HFF-Myc (cell line): Measurements from ENCODE around the gene ITIH6.

Source experiments
- DNase-seq: peaks from one replicate; pipeline ENCODE4 v3.0.0-alpha.2; 2011; ENCODE audit warnings: low read depth; ENCODE audit errors: extremely low read depth
- H3K4me3 ChIP-seq: replicated peaks from 2 replicates; pipeline ENCODE4 v1.5.1; 2011; ENCODE audit warnings: low read depth, mild to moderate bottlenecking, control low read depth, low read length
- CTCF ChIP-seq: IDR thresholded peaks from 2 replicates; pipeline ENCODE4 v1.5.1; 2012; ENCODE audit warnings: mild to moderate bottlenecking, low read depth, low read length, control low read depth; ENCODE audit errors: missing control alignments

The ITIH6 gene

DNA sequence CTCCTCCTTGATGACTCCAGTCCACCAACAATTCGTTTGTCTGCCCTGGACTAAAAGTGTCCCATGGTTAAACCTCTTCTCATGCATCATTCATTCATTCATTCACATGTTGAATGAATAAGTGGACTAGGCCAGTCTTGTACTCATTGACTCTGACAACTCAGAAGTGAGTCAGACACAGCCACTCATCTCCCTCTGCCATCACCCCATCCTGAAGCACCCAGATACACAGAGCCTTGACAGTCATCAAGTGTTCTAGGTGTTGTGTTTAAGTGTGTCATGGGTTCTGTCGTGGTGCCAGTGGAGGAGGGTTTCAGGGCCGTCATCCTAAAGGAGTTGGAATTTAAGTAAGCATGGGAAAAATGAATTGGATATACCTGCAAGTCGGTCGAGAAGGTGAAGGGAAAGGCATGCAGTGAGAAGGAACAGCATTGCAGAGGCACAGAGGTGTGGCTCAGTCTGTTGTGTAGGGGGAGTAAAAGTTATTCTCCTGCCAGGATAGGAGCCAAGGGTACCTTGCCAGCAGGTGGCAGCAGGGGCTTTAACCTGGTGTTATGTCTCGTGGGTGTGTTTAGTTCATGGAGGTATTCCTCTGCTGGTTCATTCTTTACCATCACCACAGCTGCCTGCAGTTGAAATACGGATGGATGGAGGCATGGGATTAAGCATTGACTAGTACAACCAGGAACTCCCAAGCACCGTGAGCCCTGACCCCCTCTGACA lies 27.8 kb upstream of the ITIH6 start:
- DNase-seq: no peak
- no peak for TF ChIP-seq CTCF
- no peak overlapping the region for H3K4me3 ChIP-seq

GRCh38 chrX:54824722-54825121 lies 26.7 kb upstream of the ITIH6 start:
- DNase-seq: no peak
- H3K4me3 ChIP-seq: no peak overlapping the region
- no peak for TF ChIP-seq CTCF

GRCh38 chrX:54824195-54824594 lies 26.1 kb upstream of the ITIH6 start:
- no peak for TF ChIP-seq CTCF
- DNase-seq: no peak
- H3K4me3 ChIP-seq: no peak overlapping the region

DNA sequence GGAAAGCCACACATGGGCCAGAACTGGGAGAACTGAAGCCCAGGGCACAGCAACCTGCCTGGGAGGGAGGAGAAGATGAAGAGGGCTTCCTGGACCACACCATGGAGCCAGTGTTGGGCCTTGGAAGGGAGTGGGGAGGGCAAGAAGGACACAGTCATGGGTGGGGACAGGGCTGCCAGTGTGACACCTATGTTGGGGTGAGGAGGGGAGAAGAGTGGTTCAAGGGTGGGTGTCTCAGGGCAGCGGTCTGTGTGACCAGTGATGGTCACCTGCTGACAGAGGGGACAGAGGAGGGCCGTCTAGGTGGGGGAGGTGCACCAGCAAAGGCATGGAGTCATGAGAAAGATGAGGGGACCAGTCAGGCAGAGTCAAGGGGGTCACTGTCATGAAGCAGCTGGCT lies 23.3 kb upstream of the ITIH6 start:
- no peak for DNase-seq
- TF ChIP-seq CTCF: no peak
- H3K4me3 ChIP-seq: no peak overlapping the region

DNA sequence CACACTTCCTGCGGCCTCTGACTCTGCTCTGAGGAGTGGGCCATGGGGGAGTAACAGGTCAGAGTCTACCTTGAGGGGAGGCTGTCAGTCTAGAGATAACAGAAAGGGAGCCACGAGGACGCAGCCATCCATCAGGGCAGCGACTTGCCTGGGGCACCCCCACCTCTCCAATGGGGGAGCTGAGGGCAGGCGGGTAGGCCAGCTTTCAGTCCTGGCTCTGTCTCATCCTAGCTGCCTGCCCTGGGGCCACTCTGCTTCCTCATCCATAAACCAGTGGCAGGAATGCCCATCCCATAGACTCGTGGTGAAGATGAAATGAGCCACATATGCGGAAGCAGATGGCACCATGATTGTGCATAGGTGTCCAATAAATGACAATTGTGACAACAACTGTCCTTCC lies 22.7 kb upstream of the ITIH6 start:
- no peak for TF ChIP-seq CTCF
- DNase-seq: no peak
- no peak overlapping the region for H3K4me3 ChIP-seq

GRCh38 chrX:54819201-54819600 lies 21.1 kb upstream of the ITIH6 start:
- no peak for DNase-seq
- TF ChIP-seq CTCF: no peak
- H3K4me3 ChIP-seq: no peak overlapping the region

DNA sequence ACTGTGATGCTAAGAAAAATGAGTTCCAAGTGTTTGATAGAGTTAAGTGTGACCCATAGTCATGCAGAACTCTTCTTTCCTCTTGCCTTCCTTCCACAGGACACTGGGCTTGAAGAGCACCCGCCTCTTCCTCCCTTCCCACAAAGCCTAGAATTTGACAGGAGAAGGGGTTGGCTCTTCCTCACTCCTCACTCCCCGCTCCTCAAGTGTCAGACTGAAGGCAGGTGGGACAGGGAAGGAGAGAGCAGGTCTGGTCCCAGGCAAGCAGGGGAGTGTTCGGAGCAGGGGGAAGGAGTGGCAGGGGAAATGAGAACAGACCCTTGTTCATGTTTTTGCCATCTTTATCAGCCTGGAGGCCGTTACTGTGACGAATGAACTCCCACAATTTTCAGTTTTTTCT lies 20.2 kb upstream of the ITIH6 start:
- H3K4me3 ChIP-seq: no peak overlapping the region
- no peak for DNase-seq
- TF ChIP-seq CTCF: no peak
